Nephron (organoid): ENCODE data around the gene MYOCOS.

Source experiments
- H3K27ac Mint-ChIP-seq, 3 experiments: 2 replicates each; pipeline ENCODE4 v1.8.0; 2020; ENCODE audit warnings: mixed read lengths in 3 of 3, mild to moderate bottlenecking in 2 of 3, moderate library complexity in 1 of 3
- H3K27me3 Mint-ChIP-seq: 2 replicates; pipeline ENCODE4 v1.8.0; 2021; ENCODE audit warnings: low read depth, mild to moderate bottlenecking, moderate library complexity, mixed read lengths
- H3K36me3 Mint-ChIP-seq: 2 replicates; pipeline ENCODE4 v1.8.0; 2020; ENCODE audit warnings: low read depth, mixed read lengths
- H3K4me1 Mint-ChIP-seq: 2 replicates; pipeline ENCODE4 v1.8.0; 2020; ENCODE audit warnings: mixed read lengths
- H3K4me3 Mint-ChIP-seq, 3 experiments: 2 replicates each; pipeline ENCODE4 v1.8.0; 2020; ENCODE audit warnings: mild to moderate bottlenecking in 3 of 3, mixed read lengths in 3 of 3, moderate library complexity in 2 of 3
- H3K9me3 Mint-ChIP-seq: 2 replicates; pipeline ENCODE4 v1.8.0; 2020; ENCODE audit warnings: mixed read lengths
- CTCF ChIP-seq, 3 experiments: fragments of 200-600 bp; sonication (generic); IDR thresholded peaks; one replicate each; pipeline ENCODE4 v1.5.0; 2021; ENCODE audit warnings: antibody characterized with exemption in 3 of 3; ENCODE audit not compliant: unreplicated experiment in 3 of 3

The MYOCOS gene

GRCh38 chr1:171666114-171666769, 44.2 kb downstream of the MYOCOS start:
- no peaks in the 10 kb centered on the region for H3K9me3 Mint-ChIP-seq

GRCh38 chr1:171668372-171668771, 46.3 kb downstream of the MYOCOS start:
- Mint-ChIP-seq H3K27ac (no peak overlapping the region), H3K9me3 (peaks cover 2% of the 10 kb centered on the region), H3K4me1 (no peaks in the 10 kb centered on the region), H3K27me3 (peaks cover 5% of the 10 kb centered on the region), H3K36me3 (no peaks in the 10 kb centered on the region), H3K4me3 (no peak overlapping the region)
- TF ChIP-seq CTCF (IDR thresholded peaks at IDR 0.05; ENCODE audit: unreplicated experiment in 3 of 3), result no peak

More at GRCh38 chr1:171666114-171666769, 44.2 kb downstream of the MYOCOS start:
- peaks cover 5% of the 10 kb centered on the region for H3K27me3 Mint-ChIP-seq
- no peak overlapping the region for H3K27ac Mint-ChIP-seq
- H3K4me3 Mint-ChIP-seq, result no peak overlapping the region
- H3K4me1 Mint-ChIP-seq, result no peaks in the 10 kb centered on the region
- H3K36me3 Mint-ChIP-seq, result no peaks in the 10 kb centered on the region
- no peak for TF ChIP-seq CTCF (IDR thresholded peaks at IDR 0.05; ENCODE audit: unreplicated experiment in 3 of 3)

GRCh38 chr1:171670739-171671138, 48.7 kb downstream of the MYOCOS start:
- no peaks in the 10 kb centered on the region for H3K36me3 Mint-ChIP-seq
- H3K4me3 Mint-ChIP-seq, result no peak overlapping the region
- H3K27me3 Mint-ChIP-seq, result peaks cover under 1% of the 10 kb centered on the region
- TF ChIP-seq CTCF (IDR thresholded peaks at IDR 0.05; ENCODE audit: unreplicated experiment in 3 of 3), result no peak
- no peaks in the 10 kb centered on the region for H3K4me1 Mint-ChIP-seq
- no peak overlapping the region for H3K27ac Mint-ChIP-seq
- peaks cover 2% of the 10 kb centered on the region for H3K9me3 Mint-ChIP-seq

- Mint-ChIP-seq H3K4me1 (no peaks in the 10 kb centered on the region), H3K4me3 (no peak overlapping the region), H3K27ac (no peak overlapping the region), H3K27me3 (no peaks in the 10 kb centered on the region), H3K36me3 (no peaks in the 10 kb centered on the region), H3K9me3 (peaks cover 2% of the 10 kb centered on the region)
- no peak for TF ChIP-seq CTCF (IDR thresholded peaks at IDR 0.05; ENCODE audit: unreplicated experiment in 3 of 3)
Observed at GRCh38 chr1:171674431-171675405, 52.7 kb downstream of the MYOCOS start.
